Measurements from ENCODE around the gene CENPU.

Gene CENPU

DNA sequence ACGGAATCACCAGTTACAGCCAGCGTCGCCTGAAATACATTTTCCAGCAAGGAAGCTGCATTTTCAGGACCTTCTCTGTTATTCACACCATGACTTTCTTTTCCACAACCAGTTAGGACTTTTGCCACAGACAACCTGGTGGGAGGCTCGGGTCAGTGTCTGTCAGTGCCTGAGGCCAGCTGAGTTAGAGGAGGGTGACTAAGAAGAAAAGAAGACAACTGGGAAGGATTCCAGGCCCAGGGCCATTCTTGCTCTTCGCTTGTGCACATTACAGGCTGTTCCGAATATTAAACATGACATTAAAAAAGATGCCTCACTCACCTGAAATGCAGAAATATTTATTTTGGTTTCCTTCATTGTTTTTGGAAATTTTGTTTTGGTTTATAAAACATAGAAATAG is 21.4 kb upstream of the CENPU start:
- DNase-seq (ENCODE audit: low read depth, low spot score) = peak; percentile 64
- no peak overlapping the region for H3K4me3 ChIP-seq (ENCODE audit: low read depth, low read length)
- in situ Hi-C loops (cut with HindIII; ENCODE audit: low sequenced_read_pairs) = no loop called here
- TF ChIP-seq, protein P1, sequence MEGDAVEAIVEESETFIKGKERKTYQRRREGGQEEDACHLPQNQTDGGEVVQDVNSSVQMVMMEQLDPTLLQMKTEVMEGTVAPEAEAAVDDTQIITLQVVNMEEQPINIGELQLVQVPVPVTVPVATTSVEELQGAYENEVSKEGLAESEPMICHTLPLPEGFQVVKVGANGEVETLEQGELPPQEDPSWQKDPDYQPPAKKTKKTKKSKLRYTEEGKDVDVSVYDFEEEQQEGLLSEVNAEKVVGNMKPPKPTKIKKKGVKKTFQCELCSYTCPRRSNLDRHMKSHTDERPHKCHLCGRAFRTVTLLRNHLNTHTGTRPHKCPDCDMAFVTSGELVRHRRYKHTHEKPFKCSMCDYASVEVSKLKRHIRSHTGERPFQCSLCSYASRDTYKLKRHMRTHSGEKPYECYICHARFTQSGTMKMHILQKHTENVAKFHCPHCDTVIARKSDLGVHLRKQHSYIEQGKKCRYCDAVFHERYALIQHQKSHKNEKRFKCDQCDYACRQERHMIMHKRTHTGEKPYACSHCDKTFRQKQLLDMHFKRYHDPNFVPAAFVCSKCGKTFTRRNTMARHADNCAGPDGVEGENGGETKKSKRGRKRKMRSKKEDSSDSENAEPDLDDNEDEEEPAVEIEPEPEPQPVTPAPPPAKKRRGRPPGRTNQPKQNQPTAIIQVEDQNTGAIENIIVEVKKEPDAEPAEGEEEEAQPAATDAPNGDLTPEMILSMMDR (IDR thresholded peaks at IDR 0.05; ENCODE audit: low read depth, low read length) = no peak

- no peak overlapping the region for H3K4me3 ChIP-seq (ENCODE audit: low read depth, low read length)
- TF ChIP-seq, protein P1 (IDR thresholded peaks at IDR 0.05; ENCODE audit: low read depth, low read length) = no peak
- in situ Hi-C loops (cut with HindIII; ENCODE audit: low sequenced_read_pairs) = no loop called here
- no peak for DNase-seq (ENCODE audit: low read depth, low spot score)
Observed at GRCh38 chr4:184752496-184753275, 18.8 kb upstream of the CENPU start.

GRCh38 chr4:184751585-184751956 is 17.7 kb upstream of the CENPU start:
- TF ChIP-seq, protein P1 (IDR thresholded peaks at IDR 0.05; ENCODE audit: low read depth, low read length) = no peak
- H3K4me3 ChIP-seq (ENCODE audit: low read depth, low read length) = no peak overlapping the region
- in situ Hi-C loops (cut with HindIII; ENCODE audit: low sequenced_read_pairs) = no loop called here

DNA sequence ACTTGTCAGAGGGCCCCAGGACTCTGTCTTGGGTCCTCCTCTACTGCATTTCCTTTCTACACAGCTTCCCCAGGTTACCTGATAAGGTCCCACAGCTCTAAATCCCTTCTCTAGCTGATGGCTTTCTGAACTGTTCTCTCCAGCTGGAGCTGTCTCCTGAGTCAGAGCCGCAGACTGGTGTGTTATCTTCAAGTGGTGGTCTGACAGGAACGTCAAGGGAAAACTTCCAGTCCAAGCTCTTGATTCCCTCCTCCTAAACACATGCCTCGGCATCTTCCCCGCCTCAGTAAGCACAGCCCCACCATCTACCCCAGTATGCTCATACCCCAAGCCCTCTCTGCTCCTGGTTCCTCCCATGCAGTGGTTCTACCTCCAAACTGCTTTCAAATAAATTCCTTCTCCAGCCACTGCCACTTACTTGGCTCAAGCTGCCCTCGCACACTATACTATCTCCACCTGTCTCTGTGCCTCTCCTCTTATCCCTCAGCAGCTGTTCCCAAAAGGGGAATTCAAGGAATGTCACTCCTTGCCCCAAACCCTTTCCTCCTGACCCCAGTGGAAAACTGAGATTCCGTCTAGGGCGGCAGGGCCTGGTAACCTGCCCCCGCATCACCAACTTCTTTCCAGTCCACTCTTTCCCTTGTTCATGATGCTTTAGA is 17.2 kb upstream of the CENPU start:
- no peak overlapping the region for H3K4me3 ChIP-seq (ENCODE audit: low read depth, low read length)
- in situ Hi-C loops (cut with HindIII; ENCODE audit: low sequenced_read_pairs) = no loop called here
- TF ChIP-seq, protein P1 (IDR thresholded peaks at IDR 0.05; ENCODE audit: low read depth, low read length) = no peak
- DNase-seq (ENCODE audit: low read depth, low spot score) = no peak

More at GRCh38 chr4:184751585-184751956, 17.7 kb upstream of the CENPU start:
- no peak for DNase-seq (ENCODE audit: low read depth, low spot score)

DNA sequence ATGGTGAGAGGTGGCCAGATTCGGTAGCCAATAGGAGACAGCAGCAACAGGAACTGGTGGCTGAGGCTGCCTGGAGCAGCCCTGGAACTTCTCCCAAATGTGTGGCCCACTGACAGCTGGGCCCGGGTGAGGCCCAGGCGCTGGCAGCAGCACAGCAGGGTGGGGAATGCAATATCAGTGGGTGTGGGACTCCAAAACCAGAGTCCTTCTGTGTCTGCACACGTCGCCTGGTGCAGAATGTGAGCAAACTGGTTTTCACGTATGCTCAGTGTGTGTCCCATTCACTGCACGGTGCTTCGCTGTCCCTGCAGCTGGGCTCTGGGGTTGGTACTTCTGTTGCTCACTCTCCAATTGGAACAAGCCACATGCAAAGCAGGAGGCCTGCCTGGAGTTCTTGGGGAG is 14.4 kb upstream of the CENPU start:
- in situ Hi-C loops (cut with HindIII; ENCODE audit: low sequenced_read_pairs) = no loop called here
- TF ChIP-seq, protein P1 (IDR thresholded peaks at IDR 0.05; ENCODE audit: low read depth, low read length) = no peak
- DNase-seq (ENCODE audit: low read depth, low spot score) = no peak

GRCh38 chr4:184747034-184747830 is 13.3 kb upstream of the CENPU start:
- no peak overlapping the region for H3K4me3 ChIP-seq (ENCODE audit: low read depth, low read length)
- TF ChIP-seq, protein P1 (IDR thresholded peaks at IDR 0.05; ENCODE audit: low read depth, low read length) = no peak
- in situ Hi-C loops (cut with HindIII; ENCODE audit: low sequenced_read_pairs) = no loop called here
- DNase-seq (ENCODE audit: low read depth, low spot score) = no peak

More for the DNA sequence above, 14.4 kb upstream of the CENPU start:
- H3K4me3 ChIP-seq (ENCODE audit: low read depth, low read length) = no peak overlapping the region
